LNCAP (cell line): ENCODE data around the gene CCT7.

Source experiments
- TF ChIP-seq, protein P1 (sequence below): fragments of 450-650 bp; IDR thresholded peaks from 2 replicates; pipeline ENCODE4 v1.5.1; 2017; ENCODE audit warnings: mild to moderate bottlenecking

The CCT7 gene

GRCh38 chr2:73233932-73234832 lies at the start of gene CCT7:
Gene CCT7 (plus strand): TSS chr2:73234308. CDS start chr2:73234379, 71 bp downstream.
- TF ChIP-seq, protein P1, sequence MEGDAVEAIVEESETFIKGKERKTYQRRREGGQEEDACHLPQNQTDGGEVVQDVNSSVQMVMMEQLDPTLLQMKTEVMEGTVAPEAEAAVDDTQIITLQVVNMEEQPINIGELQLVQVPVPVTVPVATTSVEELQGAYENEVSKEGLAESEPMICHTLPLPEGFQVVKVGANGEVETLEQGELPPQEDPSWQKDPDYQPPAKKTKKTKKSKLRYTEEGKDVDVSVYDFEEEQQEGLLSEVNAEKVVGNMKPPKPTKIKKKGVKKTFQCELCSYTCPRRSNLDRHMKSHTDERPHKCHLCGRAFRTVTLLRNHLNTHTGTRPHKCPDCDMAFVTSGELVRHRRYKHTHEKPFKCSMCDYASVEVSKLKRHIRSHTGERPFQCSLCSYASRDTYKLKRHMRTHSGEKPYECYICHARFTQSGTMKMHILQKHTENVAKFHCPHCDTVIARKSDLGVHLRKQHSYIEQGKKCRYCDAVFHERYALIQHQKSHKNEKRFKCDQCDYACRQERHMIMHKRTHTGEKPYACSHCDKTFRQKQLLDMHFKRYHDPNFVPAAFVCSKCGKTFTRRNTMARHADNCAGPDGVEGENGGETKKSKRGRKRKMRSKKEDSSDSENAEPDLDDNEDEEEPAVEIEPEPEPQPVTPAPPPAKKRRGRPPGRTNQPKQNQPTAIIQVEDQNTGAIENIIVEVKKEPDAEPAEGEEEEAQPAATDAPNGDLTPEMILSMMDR = no peak

- TF ChIP-seq, protein P1 = no peak
Observed at GRCh38 chr2:73185965-73186364, 48.1 kb upstream of the CCT7 start.

- TF ChIP-seq, protein P1 = no peak
Observed at GRCh38 chr2:73187549-73187948, 46.6 kb upstream of the CCT7 start.

DNA sequence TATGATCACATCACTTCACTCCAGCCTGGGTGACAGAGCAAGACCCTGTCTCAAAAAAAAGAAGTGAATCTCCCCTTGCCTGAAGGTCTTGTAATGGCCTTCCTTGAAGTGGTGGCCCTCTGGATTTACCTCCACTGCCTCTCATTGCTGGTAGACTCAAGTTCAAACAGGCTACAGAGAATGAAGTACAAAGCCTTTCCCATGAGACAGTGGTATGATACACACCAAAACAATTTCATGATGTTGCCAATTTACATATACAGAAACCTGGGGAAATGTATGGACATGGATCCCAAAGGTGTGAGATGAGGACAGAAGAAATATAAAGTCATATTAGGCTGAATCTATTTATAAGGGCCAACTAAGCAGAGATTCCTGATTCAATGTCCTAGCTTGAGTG lies 36.5 kb upstream of the CCT7 start:
- TF ChIP-seq, protein P1 = no peak

- TF ChIP-seq, protein P1 = no peak
Observed at GRCh38 chr2:73202156-73203054, 31.7 kb upstream of the CCT7 start, which contains the start of gene NOTO. Gene NOTO (plus strand): TSS chr2:73202574. CDS start chr2:73202667, 93 bp downstream.

DNA sequence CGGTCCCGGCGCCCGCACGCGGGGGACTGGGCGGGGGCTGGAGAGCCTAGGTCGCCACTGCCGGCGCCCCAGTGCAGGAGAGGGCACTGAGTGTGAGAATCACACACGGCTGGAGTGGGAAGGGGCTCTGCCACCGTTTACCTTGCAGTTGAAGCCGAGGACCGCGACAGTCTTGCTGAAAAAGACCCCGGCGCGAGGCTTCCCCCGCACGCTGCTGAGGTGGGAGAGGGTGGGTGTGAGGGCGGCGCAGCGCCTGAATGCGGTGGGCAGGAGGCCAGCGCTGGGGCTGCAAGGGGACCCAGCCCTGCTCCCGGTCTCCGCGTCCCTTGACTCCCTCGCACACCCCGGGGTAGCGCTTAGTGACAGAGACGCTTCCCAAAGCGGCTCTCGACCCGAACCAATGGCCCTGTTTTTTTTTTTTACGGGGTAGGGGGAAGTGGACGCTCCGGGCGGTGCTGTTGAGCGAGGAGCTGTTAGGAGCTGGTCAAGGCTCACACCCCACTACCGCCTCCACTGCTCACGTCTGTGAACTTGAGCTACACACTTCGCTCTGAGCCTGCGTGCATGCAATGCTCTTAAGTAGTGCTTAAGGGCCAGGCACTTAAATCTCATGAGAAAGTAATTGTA lies 30.9 kb upstream of the CCT7 start:
- TF ChIP-seq, protein P1 = no peak

DNA sequence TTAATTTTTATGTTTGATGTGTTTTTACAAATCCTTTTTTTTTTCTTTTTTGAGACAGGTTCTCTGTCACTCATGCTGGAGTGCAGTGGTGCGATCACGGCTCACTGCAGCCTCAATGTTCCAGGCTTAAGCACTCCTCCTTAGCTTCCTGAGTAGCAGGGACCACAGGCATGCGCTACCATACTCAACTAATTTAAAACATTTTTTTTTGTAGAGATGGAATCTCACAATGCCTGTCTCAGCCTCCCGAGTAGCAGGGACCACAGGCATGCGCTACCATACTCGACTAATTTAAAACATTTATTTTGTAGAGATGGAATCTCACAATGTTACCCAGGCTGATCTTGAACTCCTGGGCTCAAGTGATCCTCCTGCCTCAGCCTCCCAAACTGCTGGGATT lies 28.5 kb upstream of the CCT7 start:
- TF ChIP-seq, protein P1 = no peak
